Endothelial cell of umbilical vein (primary cell): ENCODE measurements around the gene CFAP69. TPM values are rescaled to one million over a fixed set of nuclear protein-coding genes. Genes with fewer than 3 reads are reported as not detected.

Experiments
- BruUV-seq: library from RNA; stranded (reverse); fragments of 400-500 nt; replicated peaks from 2 replicates; lab custom pipeline; 2021; lab: Mats Ljungman, UMichigan
- CTCF ChIA-PET: fragments of 300-600, 350-600 bp; sonication (Branson Sonifier 250); formaldehyde crosslinking; loops from one replicate; lab custom pipeline; 2021; ENCODE audit warnings: antibody characterized with exemption, inconsistent platforms; lab: Charles Lee
- POLR2A ChIA-PET: fragments of 300-600, 350-600 bp; sonication (Branson Sonifier 250); formaldehyde crosslinking; loops from one replicate; lab custom pipeline; 2021; ENCODE audit warnings: antibody characterized with exemption, inconsistent platforms; lab: Charles Lee
- DNase-seq: peaks from one replicate; pipeline ENCODE4 v3.0.0-alpha.2; 2011; ENCODE audit warnings: low read depth, low spot score
- FAIRE-seq: peaks from 2 replicates; lab custom pipeline; 2011; peaks lifted over from hg19 to GRCh38; lab: Jason Lieb, UNC
- H2AFZ ChIP-seq: 2 replicates; pipeline ENCODE4 v1.6.0; 2012; ENCODE audit warnings: low read depth, low read length, control low read depth, inconsistent platforms
- H3K27ac ChIP-seq: 2 replicates; pipeline ENCODE4 v1.5.1; 2011; ENCODE audit warnings: low read depth, mild to moderate bottlenecking, control low read depth, low read length, moderate library complexity; ENCODE audit not compliant: insufficient read depth
- H3K27me3 ChIP-seq, 2 experiments: 2 replicates each; pipeline versions ENCODE4 v1.6.0 to v1.6.1; 2011; ENCODE audit warnings: low read length in 2 of 2, mixed read lengths in 1 of 2; ENCODE audit not compliant: control insufficient read depth in 2 of 2, insufficient read depth in 2 of 2
- H3K36me3 ChIP-seq, 2 experiments: 2 replicates in 1 of 2; 3 replicates in 1 of 2; pipeline ENCODE4 v1.5.1; 2011; ENCODE audit warnings: low read length in 2 of 2, mild to moderate bottlenecking in 1 of 2, moderate library complexity in 1 of 2; ENCODE audit not compliant: control insufficient read depth in 2 of 2, insufficient read depth in 2 of 2; ENCODE audit errors: extremely low read depth in 1 of 2
- H3K4me1 ChIP-seq: 3 replicates; pipeline ENCODE4 v1.5.1; 2011; ENCODE audit warnings: mild to moderate bottlenecking, low read length; ENCODE audit not compliant: control insufficient read depth, insufficient read depth; ENCODE audit errors: extremely low read depth
- H3K4me2 ChIP-seq: 2 replicates; pipeline ENCODE4 v1.6.1; 2011; ENCODE audit warnings: low read length, control low read depth, mixed read lengths; ENCODE audit not compliant: insufficient read depth
- H3K4me3 ChIP-seq, 3 experiments: fragments of 200-600 bp in 1 of 3; sonication (generic), shearing (Covaris generic) in 1 of 3; replicated peaks in 1 of 3; 2 replicates each; pipeline ENCODE4 v1.5.1; 2011 to 2016; ENCODE audit warnings: control low read depth in 3 of 3, low read length in 3 of 3, mild to moderate bottlenecking in 2 of 3, inconsistent platforms in 1 of 3, low read depth in 1 of 3, moderate library complexity in 1 of 3; ENCODE audit not compliant: insufficient read depth in 1 of 3
- H3K79me2 ChIP-seq: 2 replicates; pipeline ENCODE4 v1.6.0; 2012; ENCODE audit warnings: low read length, inconsistent platforms; ENCODE audit not compliant: control insufficient read depth, insufficient read depth
- H3K9ac ChIP-seq: replicated peaks from 2 replicates; pipeline ENCODE3; 2011; ENCODE audit warnings: low read length, control low read depth; ENCODE audit not compliant: insufficient read depth; ENCODE audit errors: extremely low read depth
- H3K9me1 ChIP-seq: replicated peaks from 3 replicates; pipeline ENCODE4 v1.6.0; 2011; ENCODE audit warnings: mild to moderate bottlenecking, low read length; ENCODE audit not compliant: control insufficient read depth, insufficient read depth; ENCODE audit errors: extremely low read depth
- H3K9me3 ChIP-seq: replicated peaks from 2 replicates; pipeline ENCODE4 v1.5.1; 2012; ENCODE audit warnings: low read length, inconsistent platforms; ENCODE audit not compliant: control insufficient read depth, insufficient read depth
- H4K20me1 ChIP-seq: replicated peaks from 2 replicates; pipeline ENCODE3; 2011; ENCODE audit warnings: mild to moderate bottlenecking, low read length; ENCODE audit not compliant: control insufficient read depth, insufficient read depth; ENCODE audit errors: extremely low read depth
- EZH2 ChIP-seq: IDR thresholded peaks from 2 replicates; pipeline ENCODE4 v1.6.1; 2012; ENCODE audit warnings: borderline replicate concordance, low read depth, mild to moderate bottlenecking, moderate library complexity, low read length, inconsistent platforms; ENCODE audit not compliant: severe bottlenecking
- FOS ChIP-seq: IDR thresholded peaks from 2 replicates; pipeline ENCODE4 v1.6.1; 2011; ENCODE audit warnings: mild to moderate bottlenecking, low read length, moderate library complexity, borderline replicate concordance; ENCODE audit not compliant: insufficient read depth
- GATA2 ChIP-seq: IDR thresholded peaks from 2 replicates; pipeline ENCODE4 v1.7.0; 2011; ENCODE audit warnings: low read depth, mild to moderate bottlenecking, moderate library complexity, mixed read lengths, low read length; ENCODE audit not compliant: insufficient read length, insufficient read depth
- JUN ChIP-seq: IDR thresholded peaks from 2 replicates; pipeline ENCODE4 v1.6.1; 2011; ENCODE audit warnings: borderline replicate concordance, low read depth; ENCODE audit not compliant: insufficient read length, insufficient read depth
- MYC ChIP-seq: IDR thresholded peaks from one replicate; pipeline ENCODE4 v1.6.1; 2011; ENCODE audit warnings: mild to moderate bottlenecking, low read depth, low read length
- POLR2A ChIP-seq: IDR thresholded peaks from 2 replicates; pipeline ENCODE4 v1.6.1; 2012; ENCODE audit warnings: low read depth, mild to moderate bottlenecking, control low read depth, low read length
- POLR2AphosphoS5 ChIP-seq: IDR thresholded peaks from 2 replicates; pipeline ENCODE4 v1.6.1; 2012; ENCODE audit warnings: low read depth, mild to moderate bottlenecking, control low read depth, low read length, moderate library complexity; ENCODE audit not compliant: insufficient read depth
- dilution Hi-C: fragments of 300-500 bp; cut with MboI; formaldehyde crosslinking; loops from one replicate; pipeline ENCODE4 v1.15.0; 2019; ENCODE audit warnings: low sequenced_read_pairs; ENCODE audit not compliant: extremely low pct_ligation_motif_present
- intact Hi-C: fragments of 100-400 bp; cut with micrococcal nuclease; formaldehyde crosslinking; loops from one replicate; pipeline ENCODE4 v1.10.0; 2022
- polyA plus RNA-seq, 4 experiments: library from polyadenylated mRNA; depleted of rRNA in 3 of 4; stranded (reverse) in 3 of 4; unstranded in 1 of 4; fragments of >200 nt; gene quantifications; 2 replicates each; pipeline versions ENCODE4 v1.2.1 to v1.2.3, GENCODE V29; 2011 to 2012; ENCODE audit warnings: missing spikeins in 1 of 4
- total RNA-seq: library from RNA; stranded (reverse); gene quantifications from 2 replicates; pipeline ENCODE4 v1.2.3, GENCODE V29; 2021
- TF ChIP-seq, protein P1 (sequence below), 2 donors: IDR thresholded peaks; 1 replicate in 1 of 2; 2 replicates in 1 of 2; pipeline ENCODE4 v1.5.1; 2011; ENCODE audit warnings: low read length in 2 of 2, mild to moderate bottlenecking in 2 of 2, moderate library complexity in 2 of 2, control low read depth in 1 of 2, inconsistent platforms in 1 of 2, low read depth in 1 of 2; ENCODE audit not compliant: insufficient read depth in 1 of 2; ENCODE audit errors: extremely low read depth in 1 of 2
- TF ChIP-seq, protein P2 (sequence below): IDR thresholded peaks from 2 replicates; pipeline ENCODE4 v1.6.1; 2011; ENCODE audit not compliant: insufficient read depth, insufficient read length

The CFAP69 gene
- total and polyA plus RNA-seq, 2 donors (not counting 3 experiments of a cell fraction or from before 2014, with no cell fraction given), result 0.81 to 4.4 TPM

DNA sequence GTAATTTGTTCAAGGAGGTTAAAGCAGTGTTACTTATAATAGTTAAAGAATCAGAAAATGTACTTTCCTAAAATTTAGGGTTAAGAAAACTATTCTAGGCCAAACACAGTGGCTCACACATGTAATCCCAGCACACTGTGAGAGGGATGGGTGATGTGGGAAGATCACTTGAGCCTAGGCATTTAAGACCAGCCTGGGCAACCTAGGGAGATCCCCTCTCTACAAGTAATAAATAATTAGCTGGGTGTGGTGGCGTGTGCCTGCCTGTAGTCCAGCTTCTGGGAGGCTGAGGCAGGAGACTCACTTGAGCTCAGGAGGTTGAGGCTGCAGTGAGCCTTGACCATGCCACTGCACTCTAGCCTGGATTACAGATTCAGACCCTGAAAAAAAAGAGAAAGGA, 37.0 kb upstream of the CFAP69 start:
- H3K4me3 ChIP-seq, result no peak overlapping the region
- no peak overlapping the region for H3K27ac ChIP-seq
- TF ChIP-seq, protein P1, sequence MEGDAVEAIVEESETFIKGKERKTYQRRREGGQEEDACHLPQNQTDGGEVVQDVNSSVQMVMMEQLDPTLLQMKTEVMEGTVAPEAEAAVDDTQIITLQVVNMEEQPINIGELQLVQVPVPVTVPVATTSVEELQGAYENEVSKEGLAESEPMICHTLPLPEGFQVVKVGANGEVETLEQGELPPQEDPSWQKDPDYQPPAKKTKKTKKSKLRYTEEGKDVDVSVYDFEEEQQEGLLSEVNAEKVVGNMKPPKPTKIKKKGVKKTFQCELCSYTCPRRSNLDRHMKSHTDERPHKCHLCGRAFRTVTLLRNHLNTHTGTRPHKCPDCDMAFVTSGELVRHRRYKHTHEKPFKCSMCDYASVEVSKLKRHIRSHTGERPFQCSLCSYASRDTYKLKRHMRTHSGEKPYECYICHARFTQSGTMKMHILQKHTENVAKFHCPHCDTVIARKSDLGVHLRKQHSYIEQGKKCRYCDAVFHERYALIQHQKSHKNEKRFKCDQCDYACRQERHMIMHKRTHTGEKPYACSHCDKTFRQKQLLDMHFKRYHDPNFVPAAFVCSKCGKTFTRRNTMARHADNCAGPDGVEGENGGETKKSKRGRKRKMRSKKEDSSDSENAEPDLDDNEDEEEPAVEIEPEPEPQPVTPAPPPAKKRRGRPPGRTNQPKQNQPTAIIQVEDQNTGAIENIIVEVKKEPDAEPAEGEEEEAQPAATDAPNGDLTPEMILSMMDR (IDR thresholded peaks at IDR 0.05; ENCODE audit: extremely low read depth in 1 of 2, insufficient read depth in 1 of 2, low read depth in 1 of 2, low read length in 2 of 2), result no peak
- TF ChIP-seq JUN (no peak), MYC (no peak), EZH2 (no peak), FOS (no peak), POLR2A (no peak), GATA2 (no peak), POLR2AphosphoS5 (no peak)
- TF ChIP-seq, protein P2, sequence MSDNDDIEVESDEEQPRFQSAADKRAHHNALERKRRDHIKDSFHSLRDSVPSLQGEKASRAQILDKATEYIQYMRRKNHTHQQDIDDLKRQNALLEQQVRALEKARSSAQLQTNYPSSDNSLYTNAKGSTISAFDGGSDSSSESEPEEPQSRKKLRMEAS, result no peak
- BruUV-seq, result no TSS peak
- H3K9me3 ChIP-seq, result no peaks in the 10 kb centered on the region
- H3K9me1 ChIP-seq, result no peaks in the 10 kb centered on the region
- dilution Hi-C loops (no loop called here), intact Hi-C loops (no loop called here)
- FAIRE-seq (no peak), DNase-seq (no peak)
- no peak overlapping the region for H3K4me2 ChIP-seq
- no peaks in the 10 kb centered on the region for H3K36me3 ChIP-seq
- ChIA-PET POLR2A (interaction anchor here (0.6 kb wide), 1 partner anchor 11 kb away, joined by 6 read pairs; no protein-coding TSS in a partner anchor), CTCF (no interaction called here)
- no peaks in the 10 kb centered on the region for H4K20me1 ChIP-seq
- no peaks in the 10 kb centered on the region for H3K27me3 ChIP-seq
- no peak overlapping the region for H3K9ac ChIP-seq
- H3K4me1 ChIP-seq, result peaks cover 12% of the 10 kb centered on the region
- no peaks in the 10 kb centered on the region for H3K79me2 ChIP-seq
- no peak overlapping the region for H2AFZ ChIP-seq
